ENCODE data around the gene UFC1.
A peak's percentile ranks its signal among the peaks of the same experiment; 100 is the strongest.

UFC1 gene

DNA sequence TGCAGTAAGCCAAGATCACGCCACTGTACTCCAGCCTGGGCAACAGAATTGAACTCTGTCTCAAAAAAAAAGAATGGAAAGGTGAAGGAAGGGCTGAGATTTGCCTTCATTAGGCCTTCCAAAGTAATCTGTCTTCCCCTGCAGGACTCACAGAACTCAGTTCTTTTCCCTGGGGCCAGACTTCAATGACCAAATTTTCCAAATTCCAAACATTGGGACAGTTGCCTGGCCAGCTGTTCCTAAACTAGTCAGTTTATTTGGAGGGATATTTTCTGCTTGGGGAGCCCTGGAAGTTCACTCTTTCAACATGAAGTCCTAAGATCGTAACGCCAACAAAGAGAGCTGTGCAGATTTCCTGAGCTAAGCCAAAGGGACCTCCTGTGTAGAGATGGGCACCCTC, 15.9 kb upstream of the UFC1 start:
- no peak for DNase-seq

GRCh38 chr1:161138431-161138830, 15.3 kb upstream of the UFC1 start:
- DNase-seq = no peak

DNA sequence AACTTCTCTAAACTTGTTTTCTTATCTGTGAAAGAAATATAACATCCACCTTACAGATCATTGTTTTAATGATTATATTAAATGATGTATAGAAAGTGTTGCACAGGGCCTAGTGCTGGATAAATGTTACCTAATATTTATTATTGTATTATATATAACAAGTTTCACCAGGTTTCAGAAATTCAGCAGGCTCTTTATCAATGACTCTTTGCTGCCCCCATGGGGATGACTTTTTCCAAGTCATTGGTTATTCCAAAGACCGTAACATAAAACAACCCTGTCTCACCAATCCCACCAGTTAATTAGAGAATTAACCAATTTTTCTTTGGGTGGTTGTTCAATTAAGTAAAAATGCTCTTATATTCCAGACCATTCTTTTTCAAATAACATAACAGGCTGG, 14.0 kb upstream of the UFC1 start:
- peak; percentile 13 for DNase-seq

- DNase-seq = no peak
Observed at GRCh38 chr1:161140755-161141400, 12.9 kb upstream of the UFC1 start.

DNA sequence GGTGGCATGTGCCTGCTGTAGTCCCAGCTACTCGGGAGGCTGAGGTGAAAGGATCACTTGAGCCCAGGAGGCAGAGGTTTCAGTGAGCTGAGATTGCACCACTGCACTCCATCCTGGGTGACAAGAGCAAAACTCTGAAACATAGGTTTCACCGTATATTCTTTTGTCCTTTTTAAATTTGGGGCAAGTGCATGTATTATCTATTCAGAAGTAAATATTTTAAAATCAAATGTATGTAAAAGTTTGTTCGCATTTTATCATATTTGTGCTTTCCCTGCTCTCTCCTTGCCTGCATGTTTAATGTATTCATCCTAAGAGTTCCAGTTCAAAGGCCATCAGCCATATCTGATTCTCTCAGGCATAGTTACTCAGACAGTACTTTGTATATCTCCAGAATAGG, 7.9 kb upstream of the UFC1 start:
- DNase-seq = no peak

GRCh38 chr1:161153176-161153575, 602 bp upstream of the UFC1 start:
- no peak for DNase-seq

DNA sequence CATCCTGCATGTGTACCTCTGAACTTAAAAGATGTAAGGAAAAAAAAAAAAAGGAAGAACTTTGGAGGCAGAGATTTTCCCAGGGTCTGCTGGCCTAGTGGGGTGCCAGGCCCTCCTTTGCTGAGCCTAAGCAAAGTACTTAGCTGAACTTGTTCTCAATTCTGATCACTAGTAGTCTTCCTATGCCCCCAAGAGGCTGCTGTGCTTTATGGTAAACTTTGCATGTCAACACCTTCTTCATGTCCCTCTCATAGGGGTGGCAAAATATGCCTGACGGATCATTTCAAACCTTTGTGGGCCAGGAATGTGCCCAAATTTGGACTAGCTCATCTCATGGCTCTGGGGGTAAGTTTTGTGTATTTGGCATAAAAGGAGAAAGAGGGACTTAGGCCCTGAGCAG, 4.1 kb downstream of the UFC1 start:
- DNase-seq = no peak

- DNase-seq = no peak
Observed at GRCh38 chr1:161158316-161159010, 4.7 kb downstream of the UFC1 start.

DNA sequence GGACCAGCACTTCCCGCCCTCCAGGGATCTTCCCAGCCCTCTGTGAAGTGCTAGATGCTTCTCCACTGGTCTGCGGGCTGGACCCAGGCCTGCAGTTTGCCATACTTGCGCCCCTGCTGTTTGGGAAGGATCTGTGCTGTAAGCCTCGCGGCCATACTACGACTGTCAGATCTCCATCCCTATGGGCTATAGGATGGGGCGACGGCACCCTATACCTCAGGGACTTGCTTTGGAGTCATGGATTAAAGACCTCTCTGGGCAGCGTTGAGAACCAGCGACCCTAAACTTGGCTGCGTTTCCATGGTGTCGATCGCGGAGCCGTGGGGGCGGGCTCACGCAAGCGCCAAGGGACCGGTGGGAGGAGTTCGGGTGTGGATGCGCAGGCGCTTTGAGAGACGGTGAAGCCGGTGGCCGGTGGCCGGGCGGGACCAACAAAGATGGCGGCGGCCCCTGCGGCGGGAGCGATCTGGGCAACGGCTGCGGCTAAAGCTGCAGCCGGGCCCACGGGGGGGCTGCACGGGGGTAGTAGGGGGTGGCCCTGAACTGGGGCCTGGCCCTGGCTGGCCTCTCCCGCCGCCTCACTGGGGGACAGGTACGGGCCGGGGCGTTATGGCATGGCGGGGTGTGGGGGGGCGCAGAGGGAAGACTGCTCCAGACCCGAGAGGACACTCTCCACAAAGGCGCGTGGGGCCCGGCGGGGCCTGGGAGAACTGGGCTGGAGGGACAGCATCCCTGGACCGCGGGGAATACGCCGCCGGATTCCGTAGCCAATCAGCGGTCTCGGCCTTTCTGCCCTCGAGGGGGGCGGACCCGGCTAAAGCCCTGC, 5.5 kb downstream of the UFC1 start, which contains the start of gene USP21:
Gene USP21 (plus strand): TSS at position 414 of the 826 bp plus-strand sequence. CDS start 1,141 bp downstream, outside the sequence.
- DNase-seq = peak; percentile 87

GRCh38 chr1:161159913-161160243, 6.1 kb downstream of the UFC1 start:
- DNase-seq = no peak

- no peak for DNase-seq
Observed at GRCh38 chr1:161160671-161161145, 6.9 kb downstream of the UFC1 start.

DNA sequence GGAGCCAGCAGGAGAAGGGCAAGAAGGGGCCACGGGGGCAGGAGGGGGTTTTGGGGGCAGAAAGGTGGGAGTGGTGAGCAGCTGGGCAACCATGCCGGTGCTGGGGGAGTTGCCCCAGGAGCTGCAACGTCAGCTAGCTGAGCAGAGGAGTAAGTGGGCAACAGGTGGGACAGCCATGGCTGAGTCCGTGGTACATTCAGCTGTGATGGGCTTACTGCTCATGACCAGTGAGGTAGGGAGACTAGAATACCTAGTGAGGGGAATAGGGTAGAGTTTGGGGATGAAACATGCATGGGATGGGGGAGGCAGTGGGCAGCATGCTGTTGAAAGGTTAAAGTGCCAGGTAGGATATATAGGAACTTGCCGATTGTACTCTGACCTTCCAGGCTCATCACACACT, 7.9 kb downstream of the UFC1 start:
- DNase-seq = no peak

- no peak for DNase-seq
Observed at GRCh38 chr1:161162052-161162451, 8.3 kb downstream of the UFC1 start.

DNA sequence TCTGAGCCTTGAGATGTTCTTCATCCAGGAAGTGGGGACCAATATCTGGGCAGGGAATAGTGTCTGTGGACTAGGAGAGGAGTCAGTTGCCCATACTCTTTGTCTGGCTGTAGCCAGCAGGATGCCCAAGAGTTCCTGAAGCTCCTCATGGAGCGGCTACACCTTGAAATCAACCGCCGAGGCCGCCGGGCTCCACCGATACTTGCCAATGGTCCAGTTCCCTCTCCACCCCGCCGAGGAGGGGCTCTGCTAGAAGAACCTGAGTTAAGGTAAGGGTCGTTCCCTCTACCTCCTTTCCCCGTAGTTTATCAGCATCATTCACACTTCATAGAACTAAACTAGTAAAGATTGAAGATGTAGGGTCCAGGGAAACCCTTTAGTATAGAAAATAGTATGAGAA, 9.0 kb downstream of the UFC1 start:
- DNase-seq = no peak

DNA sequence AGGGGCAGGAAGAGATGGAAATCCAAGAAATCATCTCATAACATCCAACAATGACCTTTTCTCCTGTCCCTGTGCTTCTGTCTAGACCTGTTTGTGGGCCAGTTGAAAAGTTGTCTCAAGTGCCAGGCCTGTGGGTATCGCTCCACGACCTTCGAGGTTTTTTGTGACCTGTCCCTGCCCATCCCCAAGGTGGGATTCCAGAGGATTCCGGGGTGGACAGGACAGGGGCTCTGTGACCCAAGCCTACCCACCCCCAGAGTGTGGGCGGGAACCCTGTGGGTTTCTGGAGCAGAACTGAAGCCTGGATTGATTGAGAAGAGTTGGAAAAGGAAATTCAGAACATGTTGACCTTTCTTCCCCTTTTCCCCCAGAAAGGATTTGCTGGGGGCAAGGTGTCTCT, 10.0 kb downstream of the UFC1 start:
- DNase-seq = no peak

GRCh38 chr1:161164901-161165610, 11.3 kb downstream of the UFC1 start:
- no peak for DNase-seq

GRCh38 chr1:161165742-161166668, 12.2 kb downstream of the UFC1 start, which contains the start of gene PPOX:
PPOX (plus strand) TSS chr1:161166426; CDS start chr1:161166848, 422 bp downstream.
- DNase-seq = peak; percentile 94

- no peak for DNase-seq
Observed at GRCh38 chr1:161166669-161167548, 13.1 kb downstream of the UFC1 start.

DNA sequence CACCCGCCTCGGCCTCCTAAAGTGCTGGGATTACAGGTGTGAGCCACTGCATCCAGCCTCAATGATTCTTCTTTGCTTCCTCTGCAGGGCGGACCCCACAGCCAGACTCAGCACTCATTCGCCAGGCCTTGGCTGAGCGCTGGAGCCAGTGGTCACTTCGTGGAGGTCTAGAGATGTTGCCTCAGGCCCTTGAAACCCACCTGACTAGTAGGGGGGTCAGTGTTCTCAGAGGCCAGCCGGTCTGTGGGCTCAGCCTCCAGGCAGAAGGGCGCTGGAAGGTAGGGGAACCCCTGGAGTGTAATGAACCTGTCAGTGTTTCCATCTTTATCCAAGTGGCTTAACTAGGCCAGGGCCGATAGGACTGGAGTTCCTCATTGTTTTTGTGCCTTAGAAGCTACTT, 15.1 kb downstream of the UFC1 start:
- DNase-seq = no peak

GRCh38 chr1:161171191-161171590, 17.4 kb downstream of the UFC1 start:
- DNase-seq = no peak

GRCh38 chr1:161171696-161172095, 17.9 kb downstream of the UFC1 start:
- no peak for DNase-seq
